HG03196 (cell line): ENCODE results near the gene TBPL2.
"Not testable (repeated sequence)": the region's sequence is repeated elsewhere in the genome, so short reads cannot be mapped to it uniquely, and the experiment has no call there.

Experiments
- ATAC-seq: cut with Tn5 transposase; IDR thresholded peaks from one replicate; pipeline ENCODE4 v1.9.1; 2021; ENCODE audit not compliant: unreplicated experiment

Gene TBPL2

GRCh38 chr14:55446127-55446736 lies 5.8 kb upstream of the TBPL2 start:
- ATAC-seq = no peak

GRCh38 chr14:55441286-55441685 lies 870 bp upstream of the TBPL2 start:
- ATAC-seq = no peak

DNA sequence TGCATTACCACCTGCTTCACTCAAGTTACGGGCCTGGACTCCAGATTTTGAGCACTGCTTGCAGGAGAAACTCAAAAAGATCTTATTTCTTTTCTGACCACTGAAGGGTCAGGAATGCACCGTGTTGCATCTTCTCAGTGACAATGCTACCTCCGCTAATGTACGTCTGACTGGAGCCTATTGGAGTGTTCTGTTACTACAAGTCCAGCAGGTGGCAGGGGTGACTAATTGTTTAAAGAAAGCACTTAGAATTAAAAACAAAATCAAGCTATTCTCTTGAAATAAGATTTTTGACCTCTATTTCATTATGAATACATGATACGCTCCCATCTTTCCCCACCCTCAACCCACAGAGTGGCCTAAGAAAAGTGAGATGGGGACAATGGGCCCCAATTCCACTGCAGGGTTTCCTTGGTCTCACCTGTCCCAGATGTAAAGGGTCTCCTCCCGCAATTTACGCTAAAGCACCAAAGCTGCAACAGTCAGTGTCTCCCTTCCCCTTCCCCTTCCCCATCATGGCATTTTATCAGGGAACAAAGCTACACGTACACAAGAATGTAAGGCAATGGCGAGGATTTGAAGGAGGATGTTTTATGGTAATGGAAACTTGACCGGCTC lies 2.2 kb downstream of the TBPL2 start:
- no peak for ATAC-seq

- no peak for ATAC-seq
These were observed 3.5 kb downstream of the TBPL2 start for GRCh38 chr14:55436931-55437330.

DNA sequence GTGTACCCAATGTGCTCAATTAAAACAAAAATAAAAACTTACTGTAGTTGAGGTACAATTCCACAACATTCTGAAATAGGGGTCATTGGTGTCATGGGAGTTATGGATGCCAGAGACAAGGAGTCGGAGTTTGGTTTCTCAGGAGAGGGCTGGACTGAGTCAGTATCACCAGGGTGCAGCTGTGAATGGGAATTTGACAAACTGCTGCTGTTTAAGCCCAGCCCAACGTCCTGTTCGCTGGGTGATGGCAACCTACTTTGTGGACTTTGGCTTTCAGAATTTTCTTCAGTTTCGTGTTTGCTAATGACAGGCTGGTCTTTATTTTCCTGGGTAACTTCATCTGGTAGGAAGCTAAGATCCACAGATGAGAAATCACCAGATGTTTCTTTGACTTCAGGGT lies 3.9 kb downstream of the TBPL2 start:
- no peak for ATAC-seq

- ATAC-seq = no peak
These were observed 5.6 kb downstream of the TBPL2 start for GRCh38 chr14:55434805-55435174.

- ATAC-seq = no peak
These were observed 6.3 kb downstream of the TBPL2 start for GRCh38 chr14:55433880-55434804.

DNA sequence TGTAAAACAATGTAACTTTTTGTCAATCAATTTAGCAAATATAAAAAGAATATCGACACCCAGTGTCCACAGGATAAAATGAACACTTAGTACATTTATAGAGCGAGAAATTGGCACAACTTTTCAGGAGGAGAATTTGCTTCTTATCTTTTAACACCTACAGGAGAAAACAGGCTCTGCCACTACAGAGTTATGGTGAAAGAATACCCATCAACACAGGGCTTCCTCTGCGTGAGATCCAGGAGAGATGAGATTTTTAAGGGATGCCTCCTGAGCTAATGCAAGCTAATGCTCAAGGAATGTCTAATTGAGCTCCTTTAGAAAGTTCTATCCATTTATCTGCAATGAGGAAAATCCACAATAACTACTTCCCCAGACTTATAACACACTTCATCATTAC lies 7.8 kb downstream of the TBPL2 start:
- no peak for ATAC-seq

- ATAC-seq = no peak
These were observed 10.3 kb downstream of the TBPL2 start for GRCh38 chr14:55430024-55430690.

- no peak for ATAC-seq
These were observed 13.0 kb downstream of the TBPL2 start for GRCh38 chr14:55427439-55427838.

GRCh38 chr14:55426891-55427290 lies 13.5 kb downstream of the TBPL2 start:
- ATAC-seq = no peak

GRCh38 chr14:55425091-55425490 lies 15.3 kb downstream of the TBPL2 start:
- no peak for ATAC-seq

DNA sequence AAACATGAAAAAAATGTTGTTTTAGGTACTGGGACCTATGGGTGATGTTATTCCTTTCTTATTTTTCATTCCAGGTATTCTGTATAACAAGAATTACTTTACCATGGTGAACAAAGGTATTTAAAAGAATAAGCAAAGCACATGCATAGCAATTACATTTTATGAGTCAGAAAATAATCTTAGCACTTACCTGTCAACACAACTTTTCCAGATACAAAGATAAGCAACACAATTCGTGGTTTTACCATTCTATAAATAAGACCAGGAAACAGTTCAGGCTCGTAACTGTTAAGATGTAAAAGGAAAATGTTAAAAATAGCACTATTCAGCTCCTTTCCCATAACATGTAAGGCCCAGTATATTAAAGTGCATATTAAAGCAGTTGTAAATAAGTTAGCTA lies 16.4 kb downstream of the TBPL2 start:
- ATAC-seq = no peak

DNA sequence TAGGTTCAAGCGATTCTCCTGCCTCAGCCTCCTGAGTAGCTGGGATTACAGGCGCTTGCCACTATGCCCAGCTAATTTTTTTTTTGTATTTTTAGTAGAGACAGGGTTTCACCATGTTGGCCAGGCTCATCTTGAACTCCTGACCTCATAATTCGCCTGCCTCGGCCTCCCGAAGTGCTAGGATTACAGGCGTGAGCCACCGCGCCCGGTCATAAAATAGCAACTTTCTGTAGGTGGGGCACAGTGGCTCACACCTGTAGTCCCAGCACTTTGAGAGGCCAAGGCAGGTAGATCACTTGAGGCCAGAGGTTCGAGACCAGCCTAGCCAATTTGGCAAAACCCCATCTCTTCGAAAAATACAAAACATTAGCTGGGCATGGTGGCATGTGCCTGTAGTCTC lies 18.1 kb downstream of the TBPL2 start:
- ATAC-seq = not testable (repeated sequence)

- ATAC-seq = no peak
These were observed 20.8 kb downstream of the TBPL2 start for GRCh38 chr14:55419663-55420062.

- ATAC-seq = no peak
These were observed 22.0 kb downstream of the TBPL2 start for GRCh38 chr14:55418411-55418810.

GRCh38 chr14:55417955-55418354 lies 22.5 kb downstream of the TBPL2 start:
- no peak for ATAC-seq

GRCh38 chr14:55416866-55417265 lies 23.6 kb downstream of the TBPL2 start:
- no peak for ATAC-seq

DNA sequence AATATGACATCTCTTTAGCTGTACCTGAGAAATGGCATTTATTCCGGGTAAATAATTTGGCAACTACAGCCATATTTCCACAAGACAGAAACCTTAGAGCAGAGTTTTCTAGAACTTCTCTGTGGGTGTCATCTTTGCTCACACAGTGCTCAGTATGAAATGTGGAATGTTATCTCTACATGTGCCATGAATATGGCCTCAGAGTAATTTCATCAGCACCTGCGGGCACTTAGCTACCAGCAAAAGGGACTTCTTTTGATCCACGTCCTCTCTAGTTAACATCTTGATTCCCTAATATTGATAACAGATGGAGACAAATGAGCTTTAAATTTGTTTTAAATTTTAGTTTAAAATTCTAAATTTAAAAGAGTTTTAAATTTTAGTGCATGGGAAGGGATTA lies 25.9 kb downstream of the TBPL2 start:
- ATAC-seq = no peak

GRCh38 chr14:55412676-55413075 lies 27.7 kb downstream of the TBPL2 start:
- no peak for ATAC-seq
